GM12875 (cell line): ENCODE measurements around the gene TCERG1L.

Experiments used
- H3K4me3 ChIP-seq: one replicate; pipeline ENCODE4 v1.5.1; 2011; ENCODE audit warnings: low read depth, low read length, control low read depth
- CTCF ChIP-seq: IDR thresholded peaks from 2 replicates; pipeline ENCODE4 v1.5.1; 2011; ENCODE audit warnings: low read depth, mild to moderate bottlenecking, control low read depth, inconsistent platforms, low read length, moderate library complexity, borderline replicate concordance; ENCODE audit not compliant: insufficient read depth

The TCERG1L gene

GRCh38 chr10:131072651-131073468 lies 238.7 kb downstream of the TCERG1L start:
- no peak overlapping the region for H3K4me3 ChIP-seq
- no peak for TF ChIP-seq CTCF

- no peak overlapping the region for H3K4me3 ChIP-seq
- TF ChIP-seq CTCF = no peak
Observed at GRCh38 chr10:131071721-131072120, 239.8 kb downstream of the TCERG1L start.

- no peak for TF ChIP-seq CTCF
- H3K4me3 ChIP-seq = no peak overlapping the region
Observed at GRCh38 chr10:131070856-131071255, 240.7 kb downstream of the TCERG1L start.

- no peak overlapping the region for H3K4me3 ChIP-seq
- no peak for TF ChIP-seq CTCF
Observed at GRCh38 chr10:131068760-131069159, 242.8 kb downstream of the TCERG1L start.

GRCh38 chr10:131068311-131068710 lies 243.2 kb downstream of the TCERG1L start:
- no peak for TF ChIP-seq CTCF
- H3K4me3 ChIP-seq = no peak overlapping the region

- H3K4me3 ChIP-seq = no peak overlapping the region
- no peak for TF ChIP-seq CTCF
Observed at GRCh38 chr10:131067690-131068089, 243.8 kb downstream of the TCERG1L start.

GRCh38 chr10:131065673-131066305 lies 245.7 kb downstream of the TCERG1L start:
- no peak overlapping the region for H3K4me3 ChIP-seq
- TF ChIP-seq CTCF = no peak
